ENCODE data around the gene AP4S1. TPM values are rescaled to one million over a fixed set of nuclear protein-coding genes. Genes with fewer than 3 reads are reported as not detected.

The AP4S1 gene
- total RNA-seq, 2 donors from 2014 or later: 8.6 to 13.7 TPM

GRCh38 chr14:30996892-30997659 is 28.4 kb upstream of the AP4S1 start:
- TF ChIP-seq CTCF (IDR thresholded peaks at IDR 0.05) (no peak), POLR2A (IDR thresholded peaks at IDR 0.05) (no peak)
- Histone ChIP-seq H3K4me1 (peaks cover 28% of the 10 kb centered on the region), H3K27ac (no peak overlapping the region), H3K36me3 (replicated peaks in 1 of 2; ENCODE audit: insufficient read depth in 1 of 2, low read depth in 2 of 2) (no peaks in the 10 kb centered on the region), H3K9me3 (no peaks in the 10 kb centered on the region), H3K4me3 (no peak overlapping the region), H3K27me3 (no peaks in the 10 kb centered on the region)
- 69 to 75% methylated on average over 4 of the region's 4 CpGs for WGBS, 2 donors
- ATAC-seq (no peak), DNase-seq (no peak)
- intact Hi-C loops (cut with DNase I): no loop called here

- no peaks in the 10 kb centered on the region for H3K27me3 ChIP-seq
- no peaks in the 10 kb centered on the region for H3K36me3 ChIP-seq (replicated peaks in 1 of 2; ENCODE audit: insufficient read depth in 1 of 2, low read depth in 2 of 2)
- TF ChIP-seq POLR2A (IDR thresholded peaks at IDR 0.05): no peak
- TF ChIP-seq CTCF (IDR thresholded peaks at IDR 0.05): no peak
- no peaks in the 10 kb centered on the region for H3K9me3 ChIP-seq
- no peak overlapping the region for H3K27ac ChIP-seq
- DNase-seq (no peak), ATAC-seq (no peak)
- peaks cover 28% of the 10 kb centered on the region for H3K4me1 ChIP-seq
- H3K4me3 ChIP-seq: no peak overlapping the region
- intact Hi-C loops (cut with DNase I): no loop called here
- 90 to 100% methylated on average over 1 of the region's 1 CpG for WGBS, 2 donors
Measured at GRCh38 chr14:30998100-30998706, 27.2 kb upstream of the AP4S1 start.

- H3K27me3 ChIP-seq: no peaks in the 10 kb centered on the region
- 96 to 97% methylated on average over 6 of the region's 6 CpGs for WGBS, 2 donors
- H3K27ac ChIP-seq: no peak overlapping the region
- ATAC-seq (no peak), DNase-seq (no peak)
- TF ChIP-seq CTCF (IDR thresholded peaks at IDR 0.05) (no peak), POLR2A (IDR thresholded peaks at IDR 0.05) (no peak)
- no peaks in the 10 kb centered on the region for H3K9me3 ChIP-seq
- H3K4me3 ChIP-seq: no peak overlapping the region
- peaks cover 24% of the 10 kb centered on the region for H3K4me1 ChIP-seq
- H3K36me3 ChIP-seq (replicated peaks in 1 of 2; ENCODE audit: insufficient read depth in 1 of 2, low read depth in 2 of 2): no peaks in the 10 kb centered on the region
- intact Hi-C loops (cut with DNase I): no loop called here
Measured at GRCh38 chr14:30999038-30999773, 26.2 kb upstream of the AP4S1 start.

GRCh38 chr14:31000629-31001338 is 24.7 kb upstream of the AP4S1 start:
- WGBS, 2 donors: 30 to 36% methylated on average over 3 of the region's 3 CpGs

GRCh38 chr14:31001339-31001658 is 24.1 kb upstream of the AP4S1 start:
- ATAC-seq: no peak
- 82 to 86% methylated on average over 6 of the region's 6 CpGs for WGBS, 2 donors
- Histone ChIP-seq H3K36me3 (replicated peaks in 1 of 2; ENCODE audit: insufficient read depth in 1 of 2, low read depth in 2 of 2) (no peaks in the 10 kb centered on the region), H3K27me3 (no peaks in the 10 kb centered on the region), H3K9me3 (no peaks in the 10 kb centered on the region), H3K4me1 (peaks cover 15% of the 10 kb centered on the region), H3K4me3 (no peak overlapping the region), H3K27ac (no peak overlapping the region)
- DNase-seq: no peak
- TF ChIP-seq CTCF (IDR thresholded peaks at IDR 0.05): no peak
- no peak for TF ChIP-seq POLR2A (IDR thresholded peaks at IDR 0.05)
- intact Hi-C loops (cut with DNase I): no loop called here

More at GRCh38 chr14:31000629-31001338, 24.7 kb upstream of the AP4S1 start:
- intact Hi-C loops (cut with DNase I): no loop called here
- Histone ChIP-seq H3K27me3 (no peaks in the 10 kb centered on the region), H3K4me1 (peaks cover 15% of the 10 kb centered on the region), H3K36me3 (replicated peaks in 1 of 2; ENCODE audit: insufficient read depth in 1 of 2, low read depth in 2 of 2) (no peaks in the 10 kb centered on the region), H3K4me3 (no peak overlapping the region), H3K9me3 (no peaks in the 10 kb centered on the region), H3K27ac (no peak overlapping the region)
- ATAC-seq (no peak), DNase-seq (no peak)
- TF ChIP-seq POLR2A (IDR thresholded peaks at IDR 0.05): no peak
